K562 treated with DMSO at 1 percent for 12 hours (cell line): ENCODE data around the gene C6orf89. TPM values are rescaled to one million over a fixed set of nuclear protein-coding genes. Genes with fewer than 3 reads are reported as not detected.

Experiments
- total RNA-seq: library from RNA; unstranded; fragments of 300-600 nt; gene quantifications from 2 replicates; pipeline ENCODE4 v1.2.3, GENCODE V29; 2022; ENCODE audit not compliant: insufficient read depth

C6orf89 gene
- 27.8 and 77.2 TPM in 2 replicates for total RNA-seq

GRCh38 chr6:36885461-36886401 is at the start of gene C6orf89:
Gene C6orf89, plus strand, starts transcription at chr6:36885952. Its CDS starts 13,493 bp downstream, at chr6:36899445.

GRCh38 chr6:36838896-36839748 is 46.6 kb upstream of the C6orf89 start, which contains the start of gene CPNE5:
Gene CPNE5, minus strand, starts transcription at chr6:36839444. Its CDS starts 67 bp downstream, at chr6:36839377.

GRCh38 chr6:36874443-36875249 is 11.1 kb upstream of the C6orf89 start, which contains the start of gene PPIL1:
Gene PPIL1, minus strand, starts transcription at chr6:36874803. Its CDS starts 31 bp downstream, at chr6:36874772.

GRCh38 chr6:36954262-36954931 is 68.6 kb downstream of the C6orf89 start, which contains the start of gene PI16:
Gene PI16, plus strand, starts transcription at chr6:36954738. Its CDS starts 23 bp downstream, at chr6:36954761.

Other genes with a start within 250 kb of the C6orf89 start
- 14.8 and 21.5 TPM in 2 replicates for gene CDKN1A, start 207.2 kb upstream of the C6orf89 start, total RNA-seq
- gene RAB44, start 188.1 kb upstream of the C6orf89 start, total RNA-seq = not detected in 2 replicates
- gene CPNE5, start 46.5 kb upstream of the C6orf89 start, total RNA-seq = 0.53 and 0.63 TPM in 2 replicates
- 30.5 and 41.9 TPM in 2 replicates for gene PPIL1, start 11.1 kb upstream of the C6orf89 start, total RNA-seq
- 1.8 TPM in 1 of 2 replicates, not detected in the other for gene PI16, start 68.8 kb downstream of the C6orf89 start, total RNA-seq
- 216 and 288 TPM in 2 replicates for gene MTCH1, start 100.2 kb downstream of the C6orf89 start, total RNA-seq
- gene FGD2, start 119.7 kb downstream of the C6orf89 start, total RNA-seq = 0.50 and 0.75 TPM in 2 replicates